ENCODE results near the gene ZC3H18. TPM values are rescaled to one million over a fixed set of nuclear protein-coding genes. Genes with fewer than 3 reads are reported as not detected.

Gene ZC3H18
- total and polyA plus RNA-seq, 2 of the 4 experiments (the other 2 are of a cell fraction): 3.4 to 21.3 TPM

DNA sequence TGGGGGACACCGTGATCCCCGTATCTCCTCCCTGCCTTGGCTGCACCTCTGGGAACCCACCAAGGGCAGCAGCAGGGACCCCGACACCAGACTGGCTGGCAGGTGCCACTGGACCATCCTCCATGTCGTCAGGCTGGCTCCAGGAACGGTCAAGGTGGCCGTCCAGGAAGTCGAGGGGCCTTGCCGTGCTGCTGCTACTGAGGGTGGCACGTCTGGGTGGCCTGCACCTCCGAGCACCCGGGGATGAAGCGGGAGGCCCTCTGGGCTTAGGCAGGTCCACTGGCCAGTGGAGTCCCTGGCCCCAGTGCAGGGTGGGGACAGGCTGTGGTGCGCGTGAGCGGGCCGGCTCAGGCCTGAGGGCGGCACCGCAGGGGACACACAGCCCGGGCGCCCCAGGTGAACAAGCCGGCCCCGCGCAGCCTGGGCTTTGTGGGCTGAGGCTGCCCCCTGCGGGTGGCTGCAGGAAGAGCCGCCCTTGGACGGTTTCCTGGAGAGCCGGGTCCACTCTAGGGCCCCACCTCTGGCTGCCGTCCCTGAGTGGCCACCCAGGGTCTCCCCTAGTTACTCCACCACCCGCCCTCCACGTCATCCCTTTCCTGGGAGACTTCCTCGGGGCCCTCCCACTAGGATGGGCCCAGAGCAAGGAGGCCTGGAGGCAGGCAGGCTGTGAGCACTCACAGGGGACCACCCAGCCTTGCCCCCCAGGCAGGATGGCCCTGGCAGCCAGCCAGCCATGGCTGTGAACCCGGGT is 42.8 kb upstream of the ZC3H18 start:
- Histone ChIP-seq H2BK15ac (ENCODE audit: low read depth, low read length) (no peak overlapping the region), H3K27me3 (ENCODE audit: control insufficient read depth, insufficient read depth, low read length) (no peaks in the 10 kb centered on the region), H4K20me1 (ENCODE audit: insufficient read depth, low read length) (peaks cover 3% of the 10 kb centered on the region; the same call in 1 of the 2 replicates), H3K9me3 (ENCODE audit: control insufficient read depth, insufficient read depth, low read length) (no peaks in the 10 kb centered on the region), H2BK20ac (ENCODE audit: low read depth, low read length) (no peak overlapping the region), H3K4ac (ENCODE audit: low read depth, low read length) (no peak overlapping the region), H3K4me2 (ENCODE audit: low read depth, low read length) (no peak overlapping the region), H3K23ac (ENCODE audit: low read depth, low read length) (no peak overlapping the region), H2BK120ac (ENCODE audit: low read depth, low read length) (no peak overlapping the region), H3K4me1 (ENCODE audit: control insufficient read depth, insufficient read depth, low read length) (peaks cover 1% of the 10 kb centered on the region; the same call in 1 of the 2 replicates), H3K79me1 (ENCODE audit: low read depth in 1 of 2, low read length in 2 of 2) (no peaks in the 10 kb centered on the region), H3K9me1 (ENCODE audit: insufficient read depth, low read length) (no peaks in the 10 kb centered on the region), H2AFZ (replicated peaks; ENCODE audit: low read length, poor library complexity) (peak overlapping the region; percentile 66), H4K8ac (ENCODE audit: low read depth in 2 of 2, low read length in 2 of 2) (0 out of 4 replicates have a peak overlapping the region, but pooled peaks of 1 of the 2 experiments have one; percentile 20), H3K14ac (replicated peaks; ENCODE audit: low read depth, low read length) (no peak overlapping the region), H2AK5ac (ENCODE audit: low read depth, low read length) (0 out of 2 replicates have a peak overlapping the region, but pooled peaks have one; percentile 39), H3K36me3 (ENCODE audit: control insufficient read depth, insufficient read depth, low read length) (peaks cover 4% of the 10 kb centered on the region; the same call in 1 of the 2 replicates), H2AK9ac (replicated peaks; ENCODE audit: low read depth, low read length, poor library complexity) (peak overlapping the region; percentile 63), H4K91ac (ENCODE audit: insufficient read depth, low read depth, low read length) (no peak overlapping the region), H3K18ac (ENCODE audit: low read depth, low read length) (no peak overlapping the region), H3K4me3 (ENCODE audit: insufficient read depth, low read depth, low read length) (no peak overlapping the region), H4K5ac (ENCODE audit: low read depth, low read length) (no peak overlapping the region), H3K27ac (ENCODE audit: insufficient read depth, low read length) (no peak overlapping the region), H3K56ac (ENCODE audit: extremely low read depth, insufficient read depth, low read length) (no peak overlapping the region), H2BK5ac (ENCODE audit: low read depth, low read length, poor library complexity, severe bottlenecking) (no peak overlapping the region), H3K9ac (ENCODE audit: low read depth, low read length) (no peak overlapping the region)
- ChIA-PET POLR2A (ENCODE audit: unreplicated experiment) (no interaction called here), CTCF (no interaction called here)
- in situ Hi-C loops (cut with MboI; ENCODE audit: low sequenced_read_pairs) (no loop called here), dilution Hi-C loops (cut with HindIII; ENCODE audit: low sequenced_read_pairs, unreplicated experiment) (no loop called here), intact Hi-C loops (cut with micrococcal nuclease) (loop anchor here (1.0 kb wide), 1 partner anchor 84 kb away; no protein-coding TSS in a partner anchor)
- TF ChIP-seq POLR2A (IDR thresholded peaks at IDR 0.05; ENCODE audit: low read depth, low read length) (no peak), CTCF (conservative IDR thresholded peaks at IDR 0.05; ENCODE audit: low read depth, low read length) (peak; percentile 89), MXI1 (IDR thresholded peaks at IDR 0.05; ENCODE audit: borderline replicate concordance, low read depth, low read length) (no peak), RAD21 (IDR thresholded peaks at IDR 0.05; ENCODE audit: low read length) (peak; percentile 90), BHLHE40 (IDR thresholded peaks at IDR 0.05; ENCODE audit: low read depth, low read length) (no peak), MAZ (IDR thresholded peaks at IDR 0.05; ENCODE audit: borderline replicate concordance, low read depth, low read length) (no peak), RFX5 (IDR thresholded peaks at IDR 0.05; ENCODE audit: low read depth, low read length) (no peak), RCOR1 (IDR thresholded peaks at IDR 0.05; ENCODE audit: insufficient replicate concordance, low read length) (no peak), NFE2L2 (IDR thresholded peaks at IDR 0.05; ENCODE audit: low read depth, low read length) (0 out of 2 replicates have a peak, but pooled peaks have one; percentile 15), SMC3 (IDR thresholded peaks at IDR 0.05; ENCODE audit: low read depth, low read length) (peak; percentile 81)
- ATAC-seq (ENCODE audit: low read depth): peak; percentile 89
- DNase-seq: peak; percentile 47
- WGBS, 2 experiments (ENCODE audit: extremely low coverage in 2 of 2, insufficient read length in 1 of 2): 20% methylated on average over 13 of the region's 32 CpGs; no CpG with 5 or more reads in 1 of the 2 experiments
- BruUV-seq (replicated peaks): no TSS peak
